Stimulated activated effector memory CD8-positive, alpha-beta T cell treated with anti-CD3 and anti-CD28 coated beads, Interleukin-12 subunit alpha, Interleukin-12 subunit beta, amount 100 ng/mL, for 72 hours (primary cell): ENCODE measurements around the gene SLC44A5.
A peak's percentile ranks its signal among the peaks of the same experiment; 100 is the strongest.
"Not testable (repeated sequence)": the region's sequence is repeated elsewhere in the genome, so short reads cannot be mapped to it uniquely, and the experiment has no call there.

Experiments
- ATAC-seq: fragments of 150-1000 bp; cut with Tn5 transposase; 2 replicates; pipeline ENCODE4 v1.10.0; 2021
- DNase-seq, 2 donors: peaks; one replicate each; pipeline ENCODE4 v3.0.0; 2021 to 2022; ENCODE audit warnings: low spot score in 2 of 2
- H3K27ac Mint-ChIP-seq: one replicate; pipeline ENCODE4 v1.8.0; 2022; ENCODE audit warnings: mild to moderate bottlenecking, mixed read lengths
- H3K36me3 Mint-ChIP-seq: one replicate; pipeline ENCODE4 v1.8.0; 2022; ENCODE audit warnings: mild to moderate bottlenecking, mixed read lengths
- H3K4me1 Mint-ChIP-seq: one replicate; pipeline ENCODE4 v1.8.0; 2022; ENCODE audit warnings: mixed read lengths
- H3K4me3 Mint-ChIP-seq: one replicate; pipeline ENCODE4 v1.8.0; 2022; ENCODE audit warnings: mild to moderate bottlenecking, mixed read lengths
- H3K9me3 Mint-ChIP-seq: one replicate; pipeline ENCODE4 v1.8.0; 2022; ENCODE audit warnings: mixed read lengths

SLC44A5 gene

GRCh38 chr1:75415187-75415586 lies 195.7 kb downstream of the SLC44A5 start:
- ATAC-seq (no peak), DNase-seq (no peak)
- Mint-ChIP-seq H3K4me3 (no peak overlapping the region), H3K36me3 (no peaks in the 10 kb centered on the region), H3K9me3 (peaks cover 5% of the 10 kb centered on the region), H3K4me1 (no peaks in the 10 kb centered on the region), H3K27ac (no peak overlapping the region)

- H3K4me1 Mint-ChIP-seq, result no peaks in the 10 kb centered on the region
- no peaks in the 10 kb centered on the region for H3K36me3 Mint-ChIP-seq
- DNase-seq (no peak), ATAC-seq (no peak)
- no peak overlapping the region for H3K4me3 Mint-ChIP-seq
- H3K27ac Mint-ChIP-seq, result no peak overlapping the region
- H3K9me3 Mint-ChIP-seq, result peaks cover 5% of the 10 kb centered on the region
Observed at GRCh38 chr1:75412616-75413015, 198.3 kb downstream of the SLC44A5 start.

- not testable (repeated sequence) for H3K36me3 Mint-ChIP-seq, DNase-seq, ATAC-seq, H3K4me3 Mint-ChIP-seq, H3K27ac Mint-ChIP-seq, H3K4me1 Mint-ChIP-seq
- H3K9me3 Mint-ChIP-seq, result peaks cover 20% of the 10 kb centered on the region
Observed at GRCh38 chr1:75404681-75405080, 206.2 kb downstream of the SLC44A5 start.

GRCh38 chr1:75403147-75403646 lies 207.7 kb downstream of the SLC44A5 start:
- H3K36me3 Mint-ChIP-seq, DNase-seq, H3K4me1 Mint-ChIP-seq, H3K27ac Mint-ChIP-seq, ATAC-seq, H3K4me3 Mint-ChIP-seq: not testable (repeated sequence)
- peaks cover 20% of the 10 kb centered on the region for H3K9me3 Mint-ChIP-seq

GRCh38 chr1:75400716-75401115 lies 210.2 kb downstream of the SLC44A5 start:
- ATAC-seq (no peak), DNase-seq (no peak)
- no peaks in the 10 kb centered on the region for H3K4me1 Mint-ChIP-seq
- H3K4me3 Mint-ChIP-seq, result no peak overlapping the region
- no peaks in the 10 kb centered on the region for H3K36me3 Mint-ChIP-seq
- H3K9me3 Mint-ChIP-seq, result peaks cover 14% of the 10 kb centered on the region
- H3K27ac Mint-ChIP-seq, result no peak overlapping the region

- Mint-ChIP-seq H3K4me3 (no peak overlapping the region), H3K4me1 (no peaks in the 10 kb centered on the region), H3K27ac (no peak overlapping the region), H3K9me3 (peaks cover 8% of the 10 kb centered on the region), H3K36me3 (no peaks in the 10 kb centered on the region)
- ATAC-seq (no peak), DNase-seq (no peak)
Observed at GRCh38 chr1:75396745-75397144, 214.2 kb downstream of the SLC44A5 start.

- DNase-seq, result no peak
- Mint-ChIP-seq H3K4me3 (no peak overlapping the region), H3K4me1 (no peaks in the 10 kb centered on the region), H3K27ac (no peak overlapping the region), H3K9me3 (peaks cover 10% of the 10 kb centered on the region), H3K36me3 (no peaks in the 10 kb centered on the region)
- ATAC-seq, result no peak
Observed at GRCh38 chr1:75396260-75396659, 214.7 kb downstream of the SLC44A5 start.

- Mint-ChIP-seq H3K4me1 (no peaks in the 10 kb centered on the region), H3K9me3 (peaks cover 19% of the 10 kb centered on the region), H3K27ac (no peak overlapping the region), H3K36me3 (no peaks in the 10 kb centered on the region), H3K4me3 (no peak overlapping the region)
- DNase-seq (no peak), ATAC-seq (no peak)
Observed at GRCh38 chr1:75394386-75395139, 216.4 kb downstream of the SLC44A5 start.

- Mint-ChIP-seq H3K9me3 (peaks cover 22% of the 10 kb centered on the region), H3K27ac (no peak overlapping the region), H3K4me3 (no peak overlapping the region), H3K4me1 (no peaks in the 10 kb centered on the region), H3K36me3 (no peaks in the 10 kb centered on the region)
- no peak for DNase-seq
- ATAC-seq, result no peak
Observed at GRCh38 chr1:75392278-75392677, 218.6 kb downstream of the SLC44A5 start.

GRCh38 chr1:75375476-75376447 lies 235.2 kb downstream of the SLC44A5 start:
- H3K36me3 Mint-ChIP-seq, H3K4me3 Mint-ChIP-seq, ATAC-seq, H3K27ac Mint-ChIP-seq, H3K9me3 Mint-ChIP-seq, H3K4me1 Mint-ChIP-seq: not testable (repeated sequence)
- DNase-seq, result peak in 1 of 2 donors; percentile 46

- H3K9me3 Mint-ChIP-seq, result peaks cover 4% of the 10 kb centered on the region
- no peak overlapping the region for H3K27ac Mint-ChIP-seq
- no peak for ATAC-seq
- H3K36me3 Mint-ChIP-seq, result no peaks in the 10 kb centered on the region
- no peak for DNase-seq
- H3K4me3 Mint-ChIP-seq, result no peak overlapping the region
- no peaks in the 10 kb centered on the region for H3K4me1 Mint-ChIP-seq
Observed at GRCh38 chr1:75373542-75374159, 237.3 kb downstream of the SLC44A5 start.

GRCh38 chr1:75366595-75366994 lies 244.3 kb downstream of the SLC44A5 start:
- Mint-ChIP-seq H3K4me3 (no peak overlapping the region), H3K27ac (no peak overlapping the region), H3K9me3 (peaks cover 19% of the 10 kb centered on the region), H3K36me3 (no peaks in the 10 kb centered on the region), H3K4me1 (no peaks in the 10 kb centered on the region)
- DNase-seq (no peak), ATAC-seq (no peak)

GRCh38 chr1:75361260-75361659 lies 249.7 kb downstream of the SLC44A5 start:
- no peak overlapping the region for H3K27ac Mint-ChIP-seq
- H3K9me3 Mint-ChIP-seq, result peaks cover 9% of the 10 kb centered on the region
- no peaks in the 10 kb centered on the region for H3K36me3 Mint-ChIP-seq
- ATAC-seq, result no peak
- no peak for DNase-seq
- H3K4me1 Mint-ChIP-seq, result no peaks in the 10 kb centered on the region
- no peak overlapping the region for H3K4me3 Mint-ChIP-seq

GRCh38 chr1:75354267-75354666 lies 256.6 kb downstream of the SLC44A5 start:
- not testable (repeated sequence) for H3K36me3 Mint-ChIP-seq, ATAC-seq, DNase-seq, H3K9me3 Mint-ChIP-seq, H3K4me3 Mint-ChIP-seq, H3K4me1 Mint-ChIP-seq, H3K27ac Mint-ChIP-seq

- ATAC-seq (no peak), DNase-seq (no peak)
- H3K4me3 Mint-ChIP-seq, result no peak overlapping the region
- no peaks in the 10 kb centered on the region for H3K36me3 Mint-ChIP-seq
- H3K4me1 Mint-ChIP-seq, result no peaks in the 10 kb centered on the region
- no peak overlapping the region for H3K27ac Mint-ChIP-seq
- H3K9me3 Mint-ChIP-seq, result peaks cover 2% of the 10 kb centered on the region
Observed at GRCh38 chr1:75353051-75353450, 257.9 kb downstream of the SLC44A5 start.
